ENCODE data around the gene ADARB1.
"Not testable (repeated sequence)": the region's sequence is repeated elsewhere in the genome, so short reads cannot be mapped to it uniquely, and the experiment has no call there.

ADARB1 gene, protein sequence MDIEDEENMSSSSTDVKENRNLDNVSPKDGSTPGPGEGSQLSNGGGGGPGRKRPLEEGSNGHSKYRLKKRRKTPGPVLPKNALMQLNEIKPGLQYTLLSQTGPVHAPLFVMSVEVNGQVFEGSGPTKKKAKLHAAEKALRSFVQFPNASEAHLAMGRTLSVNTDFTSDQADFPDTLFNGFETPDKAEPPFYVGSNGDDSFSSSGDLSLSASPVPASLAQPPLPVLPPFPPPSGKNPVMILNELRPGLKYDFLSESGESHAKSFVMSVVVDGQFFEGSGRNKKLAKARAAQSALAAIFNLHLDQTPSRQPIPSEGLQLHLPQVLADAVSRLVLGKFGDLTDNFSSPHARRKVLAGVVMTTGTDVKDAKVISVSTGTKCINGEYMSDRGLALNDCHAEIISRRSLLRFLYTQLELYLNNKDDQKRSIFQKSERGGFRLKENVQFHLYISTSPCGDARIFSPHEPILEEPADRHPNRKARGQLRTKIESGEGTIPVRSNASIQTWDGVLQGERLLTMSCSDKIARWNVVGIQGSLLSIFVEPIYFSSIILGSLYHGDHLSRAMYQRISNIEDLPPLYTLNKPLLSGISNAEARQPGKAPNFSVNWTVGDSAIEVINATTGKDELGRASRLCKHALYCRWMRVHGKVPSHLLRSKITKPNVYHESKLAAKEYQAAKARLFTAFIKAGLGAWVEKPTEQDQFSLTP

DNA sequence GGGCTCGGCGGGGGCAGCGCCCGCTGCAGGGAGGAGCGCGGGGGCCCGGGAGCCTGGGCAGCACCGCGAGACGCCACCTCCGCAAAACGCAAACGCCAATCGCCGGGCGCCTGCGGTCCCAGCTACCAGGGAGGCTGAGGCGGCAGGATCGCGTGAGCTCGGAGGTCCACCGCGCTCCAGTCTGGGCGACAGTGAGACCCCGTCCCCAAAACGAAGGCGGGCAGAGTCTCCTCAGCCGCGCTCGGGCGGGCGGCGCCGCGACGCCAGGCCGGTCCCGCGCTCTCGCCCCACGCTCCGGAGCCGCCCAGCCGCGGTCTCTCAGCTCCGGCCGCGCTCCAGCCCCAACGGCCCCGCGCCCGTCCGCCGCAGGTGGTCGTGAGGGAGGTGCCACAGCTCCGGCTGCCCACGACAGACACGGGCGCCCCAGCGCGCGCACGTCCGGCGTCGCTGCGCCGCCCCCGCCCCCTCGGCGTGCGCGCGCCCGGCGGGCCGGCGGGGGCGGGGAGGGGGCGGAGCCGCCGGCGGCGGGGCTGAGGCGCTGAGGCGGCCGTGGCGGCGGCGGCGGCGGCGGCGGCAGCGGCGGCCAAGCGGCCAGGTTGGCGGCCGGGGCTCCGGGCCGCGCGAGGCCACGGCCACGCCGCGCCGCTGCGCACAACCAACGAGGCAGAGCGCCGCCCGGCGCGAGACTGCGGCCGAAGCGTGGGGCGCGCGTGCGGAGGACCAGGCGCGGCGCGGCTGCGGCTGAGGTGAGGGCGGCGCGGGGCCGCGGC is at the start of gene ADARB1:
ADARB1 (plus strand) TSS at position 533 of the 770 bp plus-strand sequence. CDS start 97,077 bp downstream, outside the sequence.
- Mint-ChIP-seq H3K9me3 (ENCODE audit: low read depth) (no peaks in the 10 kb centered on the region), H3K36me3 (no peaks in the 10 kb centered on the region), H3K27me3 (no peaks in the 10 kb centered on the region), H3K4me3 (peak within 1 kb of the TSS; percentile 96), H3K27ac (peak within 1 kb of the TSS; percentile 92), H3K4me1 (ENCODE audit: low read depth) (peaks cover 39% of the 10 kb centered on the region)

DNA sequence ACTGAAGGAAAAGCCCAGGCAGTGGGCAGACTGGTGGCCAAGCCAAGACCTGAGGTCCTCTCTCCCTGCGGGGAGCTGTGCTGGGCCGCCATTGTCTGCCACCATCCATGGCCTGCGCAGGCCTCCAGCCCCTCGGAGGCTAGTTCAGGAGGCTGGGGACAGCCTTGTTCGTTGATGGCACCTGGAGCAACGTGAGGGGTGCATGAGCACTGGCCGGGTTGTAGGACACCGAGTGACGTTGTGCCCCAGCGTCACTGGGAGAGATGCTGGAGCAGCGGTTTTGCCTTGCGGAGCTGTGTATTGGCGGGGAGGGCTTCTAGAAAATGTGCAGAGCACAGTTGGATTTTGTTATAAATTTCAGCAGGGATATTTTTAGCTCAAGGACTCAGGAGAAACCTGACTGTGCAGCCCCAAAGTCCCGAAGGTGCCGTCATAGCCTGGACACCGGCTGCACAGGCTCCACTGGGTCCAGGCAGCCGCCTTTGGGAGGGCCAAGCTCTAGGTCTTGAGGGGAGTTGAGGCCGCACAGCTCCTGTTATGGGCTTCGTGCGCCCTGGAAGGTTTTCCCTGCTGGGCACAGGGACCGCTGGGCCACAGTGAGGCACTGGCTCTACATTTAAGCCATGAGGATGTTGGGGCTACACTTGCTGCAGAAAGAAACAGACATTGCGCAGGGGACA is 48.2 kb upstream of the ADARB1 start:
- no peak overlapping the region for H3K4me3 Mint-ChIP-seq

DNA sequence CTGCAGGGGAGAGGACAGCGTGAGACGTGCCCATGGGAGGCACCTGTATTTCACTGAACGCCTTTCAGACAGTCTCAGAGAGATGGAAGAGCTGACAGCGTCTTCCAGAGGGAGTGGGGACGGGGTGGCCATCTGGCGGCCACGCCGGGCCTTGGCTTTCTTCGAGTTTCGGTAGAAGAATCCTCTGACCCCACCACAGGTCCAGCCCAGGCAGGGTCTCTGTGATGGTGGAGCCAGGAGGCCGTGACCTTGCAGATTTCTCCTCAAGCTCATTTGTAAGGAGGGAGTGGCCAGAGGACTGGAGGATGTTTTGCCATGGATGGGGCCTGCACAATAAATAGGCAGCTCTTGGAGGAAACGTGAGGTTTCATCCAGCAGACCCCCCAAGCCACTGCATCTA is 47.6 kb upstream of the ADARB1 start:
- Mint-ChIP-seq H3K27me3 (no peaks in the 10 kb centered on the region), H3K9me3 (ENCODE audit: low read depth) (peaks cover 4% of the 10 kb centered on the region), H3K27ac (no peak overlapping the region)

More for the DNA sequence above, 48.2 kb upstream of the ADARB1 start:
- no peaks in the 10 kb centered on the region for H3K4me1 Mint-ChIP-seq (ENCODE audit: low read depth)
- no peaks in the 10 kb centered on the region for H3K27me3 Mint-ChIP-seq
- peaks cover 3% of the 10 kb centered on the region for H3K36me3 Mint-ChIP-seq
- H3K27ac Mint-ChIP-seq = no peak overlapping the region
- H3K9me3 Mint-ChIP-seq (ENCODE audit: low read depth) = peaks cover 4% of the 10 kb centered on the region

DNA sequence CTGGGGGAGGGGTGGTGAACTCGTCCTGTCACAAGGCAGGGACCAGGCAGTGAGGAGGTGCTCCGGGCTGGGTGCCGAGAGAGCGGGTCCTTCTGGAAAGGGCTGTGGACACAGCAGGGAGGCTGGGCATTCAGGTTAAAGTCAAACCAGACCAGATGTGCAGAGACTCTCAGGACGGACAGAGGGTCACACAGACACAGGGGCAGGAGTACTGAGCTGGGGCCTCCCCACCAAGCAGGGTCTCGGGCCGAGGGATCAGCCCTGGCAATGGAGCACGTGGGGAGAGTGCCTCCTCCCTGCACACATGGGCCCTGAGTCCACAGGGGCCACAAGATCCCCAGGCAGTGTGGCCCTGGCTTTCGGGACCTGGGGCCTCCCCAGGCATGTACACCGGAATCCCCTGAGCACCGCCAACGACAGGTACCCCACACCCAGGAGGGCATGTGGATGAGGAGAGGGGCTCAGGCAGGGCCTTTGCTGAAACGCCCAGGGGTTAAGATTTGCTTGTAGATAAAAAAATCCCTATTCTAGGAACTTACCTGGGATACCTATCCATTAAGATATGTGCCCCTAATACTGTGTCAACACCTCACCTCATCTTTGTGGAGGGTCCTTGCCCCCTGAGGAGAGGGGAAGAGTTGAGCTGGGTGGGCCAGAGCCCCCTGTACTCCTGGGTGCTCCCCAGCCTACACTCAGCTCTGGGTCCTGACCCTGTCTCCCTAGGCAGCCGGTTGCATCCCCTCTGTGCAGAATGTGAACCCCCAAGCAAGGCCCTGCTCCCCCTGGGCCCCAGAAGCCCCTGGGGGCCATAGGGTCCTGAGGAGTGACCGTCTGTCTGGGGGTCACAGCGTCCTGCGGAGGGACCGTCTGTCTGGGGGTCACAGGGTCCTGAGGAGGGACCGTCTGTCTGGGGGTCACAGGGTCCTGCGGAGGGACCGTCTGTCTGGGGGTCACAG is 46.9 kb upstream of the ADARB1 start:
- H3K9me3 Mint-ChIP-seq (ENCODE audit: low read depth) = peaks cover 4% of the 10 kb centered on the region
- no peaks in the 10 kb centered on the region for H3K27me3 Mint-ChIP-seq
- no peak overlapping the region for H3K27ac Mint-ChIP-seq
- H3K4me3 Mint-ChIP-seq = no peak overlapping the region
- H3K36me3 Mint-ChIP-seq = peaks cover 3% of the 10 kb centered on the region
- no peaks in the 10 kb centered on the region for H3K4me1 Mint-ChIP-seq (ENCODE audit: low read depth)

More for the DNA sequence above, 47.6 kb upstream of the ADARB1 start:
- H3K4me1 Mint-ChIP-seq (ENCODE audit: low read depth) = no peaks in the 10 kb centered on the region
- no peak overlapping the region for H3K4me3 Mint-ChIP-seq
- peaks cover 3% of the 10 kb centered on the region for H3K36me3 Mint-ChIP-seq

DNA sequence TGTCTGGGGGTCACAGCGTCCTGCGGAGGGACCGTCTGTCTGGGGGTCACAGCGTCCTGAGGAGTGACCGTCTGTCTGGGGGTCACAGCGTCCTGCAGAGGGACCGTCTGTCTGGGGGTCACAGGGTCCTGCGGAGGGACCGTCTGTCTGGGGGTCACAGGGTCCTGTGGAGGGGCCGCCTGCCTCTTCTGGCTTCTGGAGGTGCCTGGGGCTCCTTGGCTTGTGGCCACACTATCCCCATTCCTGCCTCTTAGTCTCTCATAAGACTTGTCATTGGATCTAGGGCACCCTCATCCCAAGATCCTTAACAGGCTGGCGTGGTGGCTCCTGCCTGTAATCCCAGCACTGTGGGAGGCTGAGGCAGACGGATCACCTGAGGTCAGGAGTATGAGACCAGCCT is 45.7 kb upstream of the ADARB1 start:
- not testable (repeated sequence) for H3K27ac Mint-ChIP-seq; H3K4me1 Mint-ChIP-seq (ENCODE audit: low read depth); H3K4me3 Mint-ChIP-seq; H3K36me3 Mint-ChIP-seq; H3K9me3 Mint-ChIP-seq (ENCODE audit: low read depth); H3K27me3 Mint-ChIP-seq

DNA sequence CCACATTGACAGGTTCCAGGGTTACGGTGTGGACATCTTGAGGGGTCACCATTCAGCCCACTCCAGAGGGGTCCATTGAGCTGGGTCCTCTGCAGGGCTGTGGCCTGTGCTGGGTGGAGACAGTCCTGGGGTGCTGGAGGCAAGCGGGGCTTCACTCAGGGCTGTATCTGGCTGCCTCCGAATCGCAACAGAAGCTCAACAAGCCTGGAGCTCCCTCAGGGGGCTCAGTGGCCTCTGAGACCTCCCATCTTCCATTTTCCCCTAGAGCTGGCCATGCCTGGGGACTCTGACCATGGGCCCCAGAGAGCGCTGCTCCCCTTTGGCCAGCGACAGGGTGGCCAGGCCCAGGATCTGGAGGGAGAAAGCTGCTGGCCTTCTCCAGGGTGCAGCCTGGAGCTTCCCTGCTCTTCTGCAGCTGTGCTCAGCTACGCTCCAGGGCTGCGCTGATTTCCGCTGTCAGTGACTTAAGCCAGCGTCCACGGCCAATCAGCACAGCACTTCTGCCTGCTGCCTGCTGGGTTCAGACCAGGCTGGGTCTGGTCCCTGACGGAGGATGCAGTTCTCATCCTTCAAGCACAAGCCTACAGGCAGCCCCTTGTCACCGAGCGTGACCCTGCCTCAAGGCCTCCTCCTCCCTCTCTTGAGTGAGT is 45.0 kb upstream of the ADARB1 start:
- Mint-ChIP-seq H3K27ac (no peak overlapping the region), H3K4me1 (ENCODE audit: low read depth) (no peaks in the 10 kb centered on the region), H3K27me3 (no peaks in the 10 kb centered on the region), H3K36me3 (peaks cover 1% of the 10 kb centered on the region), H3K9me3 (ENCODE audit: low read depth) (no peaks in the 10 kb centered on the region), H3K4me3 (no peak overlapping the region)

DNA sequence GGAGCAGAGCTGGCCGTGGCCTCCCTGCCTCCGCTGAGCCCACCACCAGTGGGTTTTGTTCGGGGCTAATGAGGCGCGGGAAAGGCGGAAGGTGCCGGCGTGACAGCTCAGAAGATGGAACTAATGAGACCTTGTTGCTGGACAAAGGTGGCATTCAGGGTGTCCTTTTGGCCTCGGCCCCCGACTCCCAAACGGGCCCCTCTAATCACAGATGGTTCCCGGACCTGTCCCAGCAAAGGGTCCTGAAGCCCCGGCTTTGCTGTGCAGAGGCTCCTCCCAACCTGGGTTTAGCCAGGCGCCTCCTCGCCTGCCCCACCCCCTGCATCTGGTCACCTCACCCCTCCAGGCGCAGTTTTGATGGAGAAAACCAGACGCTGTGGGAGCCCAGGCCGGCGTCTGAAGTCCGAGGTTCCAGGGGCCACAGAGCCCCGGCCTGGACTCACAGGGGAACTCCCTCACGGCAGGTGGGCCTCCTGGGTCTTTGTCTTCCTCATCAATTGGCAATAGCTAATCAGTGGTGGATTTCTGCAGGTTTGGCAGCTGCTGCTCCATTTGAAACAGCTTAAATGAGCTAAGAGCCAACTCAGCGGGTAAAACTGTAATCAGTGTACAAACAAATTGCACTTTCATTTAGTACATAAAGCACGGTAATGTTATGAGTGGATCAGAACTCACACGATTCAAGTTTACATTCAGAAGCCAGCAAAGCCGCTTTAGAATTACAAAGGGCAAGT is 44.3 kb upstream of the ADARB1 start:
- Mint-ChIP-seq H3K27me3 (no peaks in the 10 kb centered on the region), H3K4me3 (no peak overlapping the region), H3K9me3 (ENCODE audit: low read depth) (no peaks in the 10 kb centered on the region), H3K4me1 (ENCODE audit: low read depth) (no peaks in the 10 kb centered on the region), H3K36me3 (no peaks in the 10 kb centered on the region), H3K27ac (no peak overlapping the region)

DNA sequence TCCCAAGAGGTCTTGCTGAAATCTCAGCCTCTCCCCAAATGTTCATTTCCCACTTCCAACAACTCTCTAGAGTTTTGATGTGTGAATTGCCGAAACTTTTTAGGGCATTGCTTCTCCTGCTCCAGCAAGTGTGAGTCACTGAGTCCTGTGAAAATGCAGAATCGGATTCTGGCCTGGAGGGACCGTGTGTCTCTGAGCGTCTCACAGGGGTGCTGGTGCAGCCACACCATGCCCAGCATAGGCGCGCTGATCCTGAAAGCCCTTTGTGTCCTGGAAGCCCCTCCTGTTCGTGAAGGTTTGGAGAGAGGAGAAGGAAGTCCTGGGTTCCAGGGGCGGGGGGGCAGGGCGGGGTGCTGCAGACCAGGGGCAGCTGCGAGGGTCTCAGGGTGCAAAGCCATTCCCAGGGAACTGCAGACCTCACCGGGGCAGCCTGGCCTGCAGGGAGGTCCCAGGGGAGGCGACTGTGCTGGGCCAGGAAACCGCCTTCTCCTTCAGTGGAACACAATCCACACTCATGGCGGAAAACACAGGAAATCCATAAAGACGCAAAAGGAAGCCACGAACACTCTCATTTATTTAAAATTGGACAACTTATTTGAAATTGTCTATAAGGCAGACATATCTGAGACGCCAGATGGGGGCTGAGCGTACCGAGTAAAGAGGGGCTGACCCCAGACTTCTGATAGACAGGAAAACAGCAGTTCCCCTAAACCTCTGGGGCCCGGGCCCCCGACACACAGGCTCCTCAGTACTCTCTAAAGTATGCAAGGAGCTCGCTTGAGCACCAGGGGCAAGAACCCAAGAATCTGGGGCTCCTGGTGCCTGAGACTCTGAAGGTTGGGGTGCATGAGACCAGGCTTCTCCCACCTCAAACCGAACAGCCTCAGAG is 43.5 kb upstream of the ADARB1 start:
- peaks cover 1% of the 10 kb centered on the region for H3K36me3 Mint-ChIP-seq
- H3K27ac Mint-ChIP-seq = no peak overlapping the region
- no peaks in the 10 kb centered on the region for H3K9me3 Mint-ChIP-seq (ENCODE audit: low read depth)
- H3K4me3 Mint-ChIP-seq = no peak overlapping the region
- no peaks in the 10 kb centered on the region for H3K4me1 Mint-ChIP-seq (ENCODE audit: low read depth)
- H3K27me3 Mint-ChIP-seq = no peaks in the 10 kb centered on the region

DNA sequence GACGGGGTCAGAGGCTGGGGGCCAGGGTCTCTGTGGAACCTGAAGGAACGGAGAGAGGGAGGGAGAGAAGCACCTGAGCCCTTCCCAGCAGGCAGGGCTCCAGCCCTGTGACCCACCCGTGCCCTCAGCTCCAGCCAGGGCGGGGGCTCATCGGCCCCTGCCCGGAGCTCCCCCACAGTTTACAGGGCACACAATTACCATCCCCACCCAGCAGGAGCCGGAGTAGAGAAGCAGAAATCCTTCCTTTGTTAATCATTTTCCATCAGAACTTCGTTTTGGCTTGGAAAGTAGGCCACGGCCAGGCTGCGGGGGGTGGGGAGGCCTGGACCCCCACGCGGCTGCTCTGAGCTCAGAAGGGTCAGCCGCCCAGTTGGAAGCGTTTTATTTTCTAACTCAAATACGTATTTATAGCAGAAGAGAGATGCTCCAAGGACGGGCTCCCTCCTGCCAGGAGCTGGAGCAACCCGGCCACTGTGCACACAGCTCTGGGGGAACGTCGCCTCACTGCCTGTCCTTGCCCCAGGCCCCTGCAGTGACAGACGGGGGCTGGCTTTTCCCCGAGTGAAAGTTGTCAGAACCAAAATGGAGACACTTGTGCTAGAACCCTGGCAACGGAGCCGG is 42.7 kb upstream of the ADARB1 start:
- Mint-ChIP-seq H3K9me3 (ENCODE audit: low read depth) (no peaks in the 10 kb centered on the region), H3K4me1 (ENCODE audit: low read depth) (no peaks in the 10 kb centered on the region), H3K4me3 (no peak overlapping the region), H3K36me3 (peaks cover 5% of the 10 kb centered on the region), H3K27me3 (no peaks in the 10 kb centered on the region), H3K27ac (no peak overlapping the region)

DNA sequence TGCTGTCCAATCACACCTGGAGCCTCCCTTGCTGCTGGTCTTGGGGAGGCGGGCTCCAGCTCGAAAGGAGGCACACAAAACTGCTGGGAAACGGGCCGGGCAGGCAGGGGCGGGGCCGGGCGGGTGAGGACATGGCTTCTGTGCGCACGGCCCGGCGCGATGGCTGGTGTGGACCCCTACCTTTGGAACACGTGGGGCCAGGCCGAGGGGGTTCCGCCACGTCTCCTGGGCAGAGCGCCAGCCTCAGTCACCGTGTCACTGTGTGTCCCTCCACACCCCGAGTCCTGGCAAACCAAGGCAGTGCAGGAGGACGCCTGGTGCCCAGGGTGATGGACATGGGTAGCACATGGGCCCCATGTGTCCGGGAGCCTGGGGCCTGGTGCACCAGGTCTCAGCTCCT is 42.0 kb upstream of the ADARB1 start:
- Mint-ChIP-seq H3K9me3 (ENCODE audit: low read depth) (no peaks in the 10 kb centered on the region), H3K36me3 (peaks cover 5% of the 10 kb centered on the region), H3K4me1 (ENCODE audit: low read depth) (no peaks in the 10 kb centered on the region), H3K4me3 (no peak overlapping the region), H3K27ac (no peak overlapping the region), H3K27me3 (no peaks in the 10 kb centered on the region)

DNA sequence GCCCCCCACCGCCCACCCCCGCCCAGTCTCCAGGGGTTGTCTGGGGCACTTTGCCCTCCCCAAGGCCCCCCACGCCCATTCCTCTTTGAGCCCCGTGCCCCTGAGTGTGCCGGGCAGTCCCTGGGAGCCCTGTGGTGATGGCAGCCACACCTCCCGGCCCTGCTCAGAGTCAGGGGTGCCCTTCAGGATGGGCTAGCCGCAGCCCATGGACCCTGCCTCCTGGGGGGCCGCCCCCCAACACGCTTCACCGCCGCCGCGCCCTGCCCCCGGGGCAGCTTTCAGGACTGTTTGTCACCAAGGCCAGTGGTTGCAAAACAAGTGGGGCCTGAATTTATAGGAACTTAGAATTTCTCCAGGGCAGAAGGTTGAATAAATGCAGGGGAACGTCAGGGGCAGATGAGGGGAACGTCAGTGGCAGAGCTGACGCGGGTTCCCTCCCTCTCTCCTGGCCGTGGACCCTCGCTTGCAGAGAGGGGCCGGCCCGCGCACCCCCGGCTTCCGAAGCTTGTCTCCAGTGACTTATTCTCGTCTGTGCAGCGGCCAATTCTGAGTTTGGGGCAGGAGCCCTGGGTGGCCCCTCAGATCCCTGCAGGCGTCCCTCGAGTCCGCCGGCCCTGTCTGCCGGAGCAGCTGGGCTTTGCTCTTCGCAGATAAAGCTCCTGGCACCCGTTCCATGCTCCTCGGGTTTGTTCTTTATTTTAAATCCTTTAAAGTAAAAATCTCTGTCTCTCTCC is 41.2 kb upstream of the ADARB1 start:
- Mint-ChIP-seq H3K4me1 (ENCODE audit: low read depth) (no peaks in the 10 kb centered on the region), H3K36me3 (peaks cover 5% of the 10 kb centered on the region), H3K27me3 (no peaks in the 10 kb centered on the region)

More for the DNA sequence above, 41.2 kb upstream of the ADARB1 start:
- no peak overlapping the region for H3K27ac Mint-ChIP-seq
- H3K9me3 Mint-ChIP-seq (ENCODE audit: low read depth) = no peaks in the 10 kb centered on the region
- no peak overlapping the region for H3K4me3 Mint-ChIP-seq
